CD4-positive, CD25-positive, alpha-beta regulatory T cell (primary cell): ENCODE results near the gene SLC2A5. TPM values are rescaled to one million over a fixed set of nuclear protein-coding genes. Genes with fewer than 3 reads are reported as not detected.
"Not testable (repeated sequence)": the region's sequence is repeated elsewhere in the genome, so short reads cannot be mapped to it uniquely, and the experiment has no call there.

Source experiments
- ATAC-seq, 2 donors: fragments of 150-1000 bp; cut with Tn5 transposase; one replicate each; pipeline ENCODE4 v1.10.0; 2021; ENCODE audit warnings: low read depth in 2 of 2, moderate number of reproducible peaks in 2 of 2, moderate library complexity in 1 of 2
- DNase-seq, 3 donors: peaks; one replicate each; pipeline versions ENCODE4 v3.0.0 to v3.0.0-alpha.2; 2012 to 2022; ENCODE audit warnings: mixed read lengths in 1 of 3
- H3K27ac ChIP-seq: one replicate; pipeline ENCODE4 v1.7.0; 2013; ENCODE audit warnings: mild to moderate bottlenecking, low read length; ENCODE audit not compliant: insufficient read depth, poor library complexity, severe bottlenecking
- H3K27me3 ChIP-seq: one replicate; pipeline ENCODE4 v1.7.0; 2013; ENCODE audit warnings: low read length; ENCODE audit not compliant: control insufficient read depth, insufficient read depth
- H3K36me3 ChIP-seq: one replicate; pipeline ENCODE4 v1.7.0; 2013; ENCODE audit warnings: mild to moderate bottlenecking, low read length, moderate library complexity; ENCODE audit not compliant: control insufficient read depth, insufficient read depth
- H3K4me1 ChIP-seq: 2 replicates; pipeline ENCODE4 v1.7.0; 2013; ENCODE audit warnings: mild to moderate bottlenecking, low read length; ENCODE audit not compliant: insufficient read depth, control insufficient read depth, poor library complexity, severe bottlenecking
- H3K4me3 ChIP-seq: one replicate; pipeline ENCODE4 v1.7.0; 2013; ENCODE audit warnings: low read depth, mild to moderate bottlenecking, low read length, moderate library complexity
- H3K9me3 ChIP-seq, 2 experiments: 1 replicate in 1 of 2; 2 replicates in 1 of 2; pipeline ENCODE4 v1.7.0; 2013; ENCODE audit warnings: low read length in 2 of 2, mild to moderate bottlenecking in 1 of 2, moderate library complexity in 1 of 2; ENCODE audit not compliant: control insufficient read depth in 2 of 2
- H3K27ac Mint-ChIP-seq, 3 donors: one replicate each; pipeline ENCODE4 v1.8.0; 2020 to 2022; ENCODE audit warnings: mild to moderate bottlenecking in 3 of 3, mixed read lengths in 3 of 3, moderate library complexity in 2 of 3
- H3K27me3 Mint-ChIP-seq: one replicate; pipeline ENCODE4 v1.8.0; 2022; ENCODE audit warnings: mild to moderate bottlenecking, mixed read lengths
- H3K36me3 Mint-ChIP-seq: one replicate; pipeline ENCODE4 v1.8.0; 2020; ENCODE audit warnings: mixed read lengths
- H3K4me1 Mint-ChIP-seq, 4 donors: one replicate each; pipeline ENCODE4 v1.8.0; 2020 to 2022; ENCODE audit warnings: mixed read lengths in 4 of 4, mild to moderate bottlenecking in 1 of 4
- H3K4me3 Mint-ChIP-seq, 4 donors: one replicate each; pipeline ENCODE4 v1.8.0; 2020 to 2022; ENCODE audit warnings: mild to moderate bottlenecking in 4 of 4, mixed read lengths in 4 of 4, moderate library complexity in 3 of 4
- H3K9me3 Mint-ChIP-seq, 7 donors: one replicate each; pipeline ENCODE4 v1.8.0; 2020 to 2022; ENCODE audit warnings: mixed read lengths in 7 of 7, mild to moderate bottlenecking in 3 of 7, moderate library complexity in 2 of 7
- polyA plus RNA-seq, 4 donors: library from polyadenylated mRNA; unstranded; fragments of 300-500 nt; fragmentation: Illumina TruSeq; gene quantifications; one replicate each; pipeline ENCODE4 v1.2.3, GENCODE V29; 2021
- total RNA-seq: library from RNA; stranded (reverse); gene quantifications from one replicate; pipeline ENCODE4 v1.2.3, GENCODE V29; 2022

Gene SLC2A5
- total and polyA plus RNA-seq, 5 donors from 2014 or later: 0.08 to 0.64 TPM; not detected in 3

- Mint-ChIP-seq H3K36me3 (peaks cover 10% of the 10 kb centered on the region), H3K27me3 (peaks cover 7% of the 10 kb centered on the region), H3K9me3 (no peaks in the 10 kb centered on the region), H3K4me3 (no peak overlapping the region), H3K27ac (no peak overlapping the region), H3K4me1 (peaks cover 0 to 1% (median 0%) of the 10 kb centered on the region in 4 donors)
- Histone ChIP-seq H3K36me3 (no peaks in the 10 kb centered on the region), H3K4me3 (no peak overlapping the region), H3K9me3 (no peaks in the 10 kb centered on the region), H3K27ac (no peak overlapping the region), H3K4me1 (no peaks in the 10 kb centered on the region), H3K27me3 (peaks cover 3% of the 10 kb centered on the region)
- ATAC-seq (no peak), DNase-seq (no peak)
Measured at GRCh38 chr1:9099555-9099954, 30.1 kb upstream of the SLC2A5 start.

GRCh38 chr1:9097947-9098705 lies 28.7 kb upstream of the SLC2A5 start:
- no peaks in the 10 kb centered on the region for H3K9me3 ChIP-seq
- H3K4me1 ChIP-seq: no peaks in the 10 kb centered on the region
- Mint-ChIP-seq H3K27ac (peak overlapping the region in 1 of 3 donors; percentile 49), H3K4me1 (peaks cover 0 to 1% (median 0%) of the 10 kb centered on the region in 4 donors), H3K27me3 (peaks cover 8% of the 10 kb centered on the region), H3K36me3 (peaks cover 5% of the 10 kb centered on the region), H3K9me3 (no peaks in the 10 kb centered on the region), H3K4me3 (no peak overlapping the region)
- H3K27ac ChIP-seq: no peak overlapping the region
- peaks cover 9% of the 10 kb centered on the region for H3K27me3 ChIP-seq
- no peaks in the 10 kb centered on the region for H3K36me3 ChIP-seq
- H3K4me3 ChIP-seq: no peak overlapping the region
- DNase-seq (no peak), ATAC-seq (no peak)

DNA sequence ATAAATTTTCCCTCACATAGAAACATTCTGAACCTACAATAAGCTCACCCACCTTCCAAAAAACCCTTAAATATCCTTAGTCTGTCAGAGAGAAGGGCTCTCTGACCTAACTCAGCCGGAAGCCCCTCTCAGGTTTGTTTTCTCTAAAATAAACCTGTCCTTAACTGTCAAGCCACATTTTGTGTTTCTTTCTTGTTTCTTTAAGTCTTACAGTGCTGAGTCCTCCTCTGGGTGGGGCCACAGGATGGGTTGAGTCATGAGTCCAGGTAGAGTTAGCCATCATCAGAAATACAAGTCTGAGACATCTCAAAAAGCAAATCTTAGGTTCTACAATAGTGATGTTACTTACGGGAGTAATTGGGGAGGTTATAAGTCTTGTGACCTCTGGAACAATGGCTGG lies 26.4 kb upstream of the SLC2A5 start:
- peaks cover 14% of the 10 kb centered on the region for H3K27me3 ChIP-seq
- ATAC-seq (no peak), DNase-seq (no peak)
- H3K27ac ChIP-seq: no peak overlapping the region
- Mint-ChIP-seq H3K27ac (no peak overlapping the region), H3K4me3 (no peak overlapping the region), H3K9me3 (no peaks in the 10 kb centered on the region), H3K27me3 (peaks cover 5% of the 10 kb centered on the region), H3K36me3 (no peaks in the 10 kb centered on the region), H3K4me1 (peaks cover 0 to 1% (median 0%) of the 10 kb centered on the region in 4 donors)
- no peaks in the 10 kb centered on the region for H3K36me3 ChIP-seq
- H3K9me3 ChIP-seq: no peaks in the 10 kb centered on the region
- H3K4me1 ChIP-seq: no peaks in the 10 kb centered on the region
- no peak overlapping the region for H3K4me3 ChIP-seq

DNA sequence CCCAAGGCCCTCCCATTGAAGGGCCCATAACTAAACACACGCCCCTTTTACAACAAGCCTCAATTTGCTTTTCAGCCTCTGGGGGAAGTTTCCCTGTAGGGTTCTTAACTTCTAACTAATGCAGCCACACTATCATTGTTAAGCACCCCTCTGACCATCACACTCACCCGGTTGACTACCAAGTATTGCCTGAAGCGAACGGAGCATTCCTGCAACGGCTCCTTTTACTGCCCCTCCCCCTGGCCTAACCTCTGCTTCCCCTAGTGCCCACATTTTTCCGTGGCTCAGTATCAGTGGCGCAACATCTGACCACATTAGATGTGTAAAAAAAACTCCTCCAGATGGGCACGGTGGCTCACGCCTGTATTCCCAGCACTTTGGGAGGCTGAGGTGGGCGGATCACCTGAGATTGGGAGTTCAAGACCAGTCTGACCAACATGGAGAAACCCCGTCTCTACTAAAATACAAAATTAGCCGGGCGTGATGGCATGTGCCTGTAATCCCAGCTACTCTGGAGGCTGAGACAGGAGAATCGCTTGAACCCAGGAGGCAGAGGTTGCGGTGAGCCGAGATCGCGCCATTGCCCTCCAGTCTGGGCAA lies 24.7 kb upstream of the SLC2A5 start:
- H3K4me1 ChIP-seq, H3K4me1 Mint-ChIP-seq, DNase-seq, H3K36me3 ChIP-seq, H3K27ac Mint-ChIP-seq, H3K9me3 ChIP-seq, H3K4me3 Mint-ChIP-seq, ATAC-seq, H3K27me3 Mint-ChIP-seq, H3K36me3 Mint-ChIP-seq, H3K27ac ChIP-seq, H3K4me3 ChIP-seq, H3K9me3 Mint-ChIP-seq: not testable (repeated sequence)
- peaks cover 20% of the 10 kb centered on the region for H3K27me3 ChIP-seq

- no peak overlapping the region for H3K27ac Mint-ChIP-seq
- peaks cover 11% of the 10 kb centered on the region for H3K27me3 Mint-ChIP-seq
- no peak overlapping the region for H3K4me3 Mint-ChIP-seq
- H3K4me1 Mint-ChIP-seq: no peaks in the 10 kb centered on the region
- DNase-seq (no peak), ATAC-seq (no peak)
- Histone ChIP-seq H3K36me3 (no peaks in the 10 kb centered on the region), H3K4me3 (no peak overlapping the region), H3K4me1 (no peaks in the 10 kb centered on the region), H3K27ac (no peak overlapping the region), H3K9me3 (no peaks in the 10 kb centered on the region), H3K27me3 (peaks cover 20% of the 10 kb centered on the region)
- H3K9me3 Mint-ChIP-seq: no peaks in the 10 kb centered on the region
- H3K36me3 Mint-ChIP-seq: no peaks in the 10 kb centered on the region
Measured at GRCh38 chr1:9093581-9093980, 24.1 kb upstream of the SLC2A5 start.

GRCh38 chr1:9093091-9093490 lies 23.7 kb upstream of the SLC2A5 start:
- H3K36me3 Mint-ChIP-seq: no peaks in the 10 kb centered on the region
- ATAC-seq (no peak), DNase-seq (no peak)
- Histone ChIP-seq H3K27ac (no peak overlapping the region), H3K4me1 (no peaks in the 10 kb centered on the region), H3K9me3 (no peaks in the 10 kb centered on the region), H3K4me3 (no peak overlapping the region), H3K36me3 (no peaks in the 10 kb centered on the region), H3K27me3 (peaks cover 20% of the 10 kb centered on the region)
- H3K4me1 Mint-ChIP-seq: no peaks in the 10 kb centered on the region
- H3K4me3 Mint-ChIP-seq: no peak overlapping the region
- H3K27ac Mint-ChIP-seq: no peak overlapping the region
- peaks cover 11% of the 10 kb centered on the region for H3K27me3 Mint-ChIP-seq
- H3K9me3 Mint-ChIP-seq: no peaks in the 10 kb centered on the region

- peaks cover 0 to 2% (median 0%) of the 10 kb centered on the region in 4 donors for H3K4me1 Mint-ChIP-seq
- H3K27ac ChIP-seq: no peak overlapping the region
- DNase-seq: no peak
- peaks cover 0 to 1% (median 0%) of the 10 kb centered on the region in 7 donors for H3K9me3 Mint-ChIP-seq
- H3K4me3 ChIP-seq: no peak overlapping the region
- no peaks in the 10 kb centered on the region for H3K36me3 ChIP-seq
- H3K27me3 Mint-ChIP-seq: peaks cover 11% of the 10 kb centered on the region
- H3K27ac Mint-ChIP-seq: no peak overlapping the region
- H3K4me1 ChIP-seq: no peaks in the 10 kb centered on the region
- H3K4me3 Mint-ChIP-seq: no peak overlapping the region
- peaks cover 15% of the 10 kb centered on the region for H3K27me3 ChIP-seq
- H3K9me3 ChIP-seq: peaks cover 0 to 2% of the 10 kb centered on the region in 2 experiments
- H3K36me3 Mint-ChIP-seq: no peaks in the 10 kb centered on the region
- no peak for ATAC-seq
Measured at GRCh38 chr1:9088807-9089206, 19.4 kb upstream of the SLC2A5 start.
